Lower lobe of right lung (tissue), 2 donors: ENCODE data around the gene AS3MT. TPM values are rescaled to one million over a fixed set of nuclear protein-coding genes. Genes with fewer than 3 reads are reported as not detected.

Source experiments
- ATAC-seq, 2 donors: fragments of 200-7000 bp; cut with Tn5 transposase; one replicate each; pipeline ENCODE4 v1.9.1; 2020 to 2022; ENCODE audit warnings: mild to moderate bottlenecking in 2 of 2, moderate library complexity in 2 of 2
- DNase-seq: peaks from one replicate; pipeline ENCODE4 v3.0.0-alpha.2; 2020
- H3K27ac ChIP-seq: fragments of 200-600 bp; one replicate; pipeline ENCODE4 v1.8.0; 2022
- H3K27me3 ChIP-seq: fragments of 200-600 bp; one replicate; pipeline ENCODE4 v1.8.0; 2022; ENCODE audit warnings: low read depth
- H3K36me3 ChIP-seq: fragments of 200-600 bp; one replicate; pipeline ENCODE4 v1.8.0; 2022; ENCODE audit warnings: mild to moderate bottlenecking
- H3K4me1 ChIP-seq: fragments of 200-600 bp; one replicate; pipeline ENCODE4 v1.8.0; 2022
- H3K4me3 ChIP-seq: fragments of 200-600 bp; one replicate; pipeline ENCODE4 v1.8.0; 2022; ENCODE audit warnings: mild to moderate bottlenecking
- H3K9me3 ChIP-seq: fragments of 200-600 bp; one replicate; pipeline ENCODE4 v1.8.0; 2022
- CTCF ChIP-seq: fragments of 200-600 bp; IDR thresholded peaks from one replicate; pipeline ENCODE4 v1.8.0; 2022; ENCODE audit warnings: antibody characterized with exemption, mild to moderate bottlenecking
- intact Hi-C: fragments of 100-400 bp; cut with DNase I; formaldehyde crosslinking; loops from one replicate; pipeline ENCODE4 v1.11.0; 2022
- total RNA-seq: library from RNA; stranded (reverse); fragmentation: NEBNext Ultra II Directional; extraction: Animal tissue kit (Norgen Biotek cat#: 25700); gene quantifications from one replicate; pipeline ENCODE4 v1.2.1, GENCODE V29; 2021
- donor health status: DM: no; HTN: yes; CAD: no; lungs with severe emphysema.

Gene AS3MT
- total RNA-seq, 1 donor from 2014 or later, result 1.9 TPM

- Histone ChIP-seq H3K9me3 (no peaks in the 10 kb centered on the region), H3K36me3 (no peaks in the 10 kb centered on the region), H3K27ac (no peak overlapping the region), H3K27me3 (no peaks in the 10 kb centered on the region), H3K4me3 (no peak overlapping the region), H3K4me1 (no peaks in the 10 kb centered on the region)
- DNase-seq, result no peak
- TF ChIP-seq CTCF, result no peak
- no peak for ATAC-seq
- intact Hi-C loops, result no loop called here
These were observed 80.6 kb downstream of the AS3MT start for GRCh38 chr10:102949916-102950315.

GRCh38 chr10:102951316-102951715 lies 82.0 kb downstream of the AS3MT start:
- no peaks in the 10 kb centered on the region for H3K27me3 ChIP-seq
- no peak for TF ChIP-seq CTCF
- H3K36me3 ChIP-seq, result no peaks in the 10 kb centered on the region
- no peak for DNase-seq
- H3K4me3 ChIP-seq, result no peak overlapping the region
- no peaks in the 10 kb centered on the region for H3K9me3 ChIP-seq
- H3K27ac ChIP-seq, result no peak overlapping the region
- intact Hi-C loops, result no loop called here
- no peak for ATAC-seq
- no peaks in the 10 kb centered on the region for H3K4me1 ChIP-seq

Other genes with a start within 250 kb of the AS3MT start
- 142 TPM for gene TRIM8, start 225.0 kb upstream of the AS3MT start, total RNA-seq
- 7.3 TPM for gene ARL3, start 155.1 kb upstream of the AS3MT start, total RNA-seq
- gene SFXN2, start 154.8 kb upstream of the AS3MT start, total RNA-seq, result 10.0 TPM
- 44.5 TPM for gene WBP1L, start 125.5 kb upstream of the AS3MT start, total RNA-seq
- 0.80 TPM for gene CYP17A1, start 32.1 kb upstream of the AS3MT start, total RNA-seq
- 21.9 TPM for gene BORCS7, start 15.2 kb upstream of the AS3MT start, total RNA-seq
- gene CNNM2, start 48.8 kb downstream of the AS3MT start, total RNA-seq, result 12.1 TPM